ENCODE data around the gene WDFY4. TPM values are rescaled to one million over a fixed set of nuclear protein-coding genes. Genes with fewer than 3 reads are reported as not detected.

Gene WDFY4
- total and polyA plus RNA-seq, 4 donors: 4.6 to 26.9 (median 13.5) TPM

- H3K27me3 ChIP-seq (ENCODE audit: control insufficient read depth in 3 of 3, insufficient read depth in 3 of 3, low read length in 2 of 3): no peaks in the 10 kb centered on the region
- no peak overlapping the region for H3K9ac ChIP-seq (ENCODE audit: insufficient read depth in 1 of 2, low read length in 2 of 2)
- peaks cover 0 to 4% (median 0%) of the 10 kb centered on the region in 5 donors for H3K4me1 ChIP-seq (ENCODE audit: control insufficient read depth in 5 of 5, insufficient read depth in 5 of 5, low read length in 5 of 5)
- H3K4me3 ChIP-seq: no peak overlapping the region
- DNase-seq (no peak), ATAC-seq (ENCODE audit: insufficient read depth, low FRiP score) (no peak)
- TF ChIP-seq CTCF (IDR thresholded peaks at IDR 0.05; ENCODE audit: control extremely low read depth, extremely low read depth): no peak
- peaks cover 0 to 2% (median 0%) of the 10 kb centered on the region in 4 donors for H3K9me3 ChIP-seq (ENCODE audit: control insufficient read depth in 4 of 4, insufficient read depth in 3 of 4, low read length in 3 of 4)
- H3K27ac ChIP-seq (ENCODE audit: low read depth in 1 of 2, low read length in 1 of 2): no peak overlapping the region
- no peaks in the 10 kb centered on the region for H3K36me3 ChIP-seq (ENCODE audit: control insufficient read depth in 4 of 4, insufficient read depth in 4 of 4, low read length in 4 of 4)
- WGBS, 2 donors: 89 to 98% methylated on average over 2 of the region's 2 CpGs
These were observed 220.2 kb downstream of the WDFY4 start for GRCh38 chr10:48904861-48905260.

GRCh38 chr10:48905311-48905710 lies 220.6 kb downstream of the WDFY4 start:
- no peak for DNase-seq
- no peak overlapping the region for H3K27ac ChIP-seq (ENCODE audit: low read depth in 1 of 2, low read length in 1 of 2)
- no peak overlapping the region for H3K9ac ChIP-seq (ENCODE audit: insufficient read depth in 1 of 2, low read length in 2 of 2)
- no peaks in the 10 kb centered on the region for H3K27me3 ChIP-seq (ENCODE audit: control insufficient read depth in 3 of 3, insufficient read depth in 3 of 3, low read length in 2 of 3)
- no peak overlapping the region for H3K4me3 ChIP-seq
- H3K36me3 ChIP-seq (ENCODE audit: control insufficient read depth in 4 of 4, insufficient read depth in 4 of 4, low read length in 4 of 4): no peaks in the 10 kb centered on the region
- H3K9me3 ChIP-seq (ENCODE audit: control insufficient read depth in 4 of 4, insufficient read depth in 3 of 4, low read length in 3 of 4): peaks cover 0 to 2% (median 0%) of the 10 kb centered on the region in 4 donors
- no peak for TF ChIP-seq CTCF (IDR thresholded peaks at IDR 0.05; ENCODE audit: control extremely low read depth, extremely low read depth)
- no peak for ATAC-seq (ENCODE audit: insufficient read depth, low FRiP score)
- peaks cover 0 to 3% (median 0%) of the 10 kb centered on the region in 5 donors for H3K4me1 ChIP-seq (ENCODE audit: control insufficient read depth in 5 of 5, insufficient read depth in 5 of 5, low read length in 5 of 5)
- WGBS, 2 donors: 89 to 97% methylated on average over 2 of the region's 2 CpGs

- Histone ChIP-seq H3K27ac (ENCODE audit: low read depth in 1 of 2, low read length in 1 of 2) (no peak overlapping the region), H3K27me3 (ENCODE audit: control insufficient read depth in 3 of 3, insufficient read depth in 3 of 3, low read length in 2 of 3) (no peaks in the 10 kb centered on the region), H3K9me3 (ENCODE audit: control insufficient read depth in 4 of 4, insufficient read depth in 3 of 4, low read length in 3 of 4) (peaks cover 0 to 2% (median 0%) of the 10 kb centered on the region in 4 donors), H3K4me1 (ENCODE audit: control insufficient read depth in 5 of 5, insufficient read depth in 5 of 5, low read length in 5 of 5) (peaks cover 0 to 2% (median 0%) of the 10 kb centered on the region in 5 donors), H3K36me3 (ENCODE audit: control insufficient read depth in 4 of 4, insufficient read depth in 4 of 4, low read length in 4 of 4) (no peaks in the 10 kb centered on the region), H3K4me3 (no peak overlapping the region), H3K9ac (ENCODE audit: insufficient read depth in 1 of 2, low read length in 2 of 2) (no peak overlapping the region)
- no peak for TF ChIP-seq CTCF (IDR thresholded peaks at IDR 0.05; ENCODE audit: control extremely low read depth, extremely low read depth)
- WGBS, 2 donors: 84 to 96% methylated on average over 2 of the region's 2 CpGs
- no peak for DNase-seq
- ATAC-seq (ENCODE audit: insufficient read depth, low FRiP score): no peak
These were observed 222.2 kb downstream of the WDFY4 start for GRCh38 chr10:48906841-48907240.

- no peaks in the 10 kb centered on the region for H3K9me3 ChIP-seq (ENCODE audit: control insufficient read depth in 4 of 4, insufficient read depth in 3 of 4, low read length in 3 of 4)
- no peak for TF ChIP-seq CTCF (IDR thresholded peaks at IDR 0.05; ENCODE audit: control extremely low read depth, extremely low read depth)
- H3K9ac ChIP-seq (ENCODE audit: insufficient read depth in 1 of 2, low read length in 2 of 2): no peak overlapping the region
- peaks cover 0 to 2% (median 0%) of the 10 kb centered on the region in 5 donors for H3K4me1 ChIP-seq (ENCODE audit: control insufficient read depth in 5 of 5, insufficient read depth in 5 of 5, low read length in 5 of 5)
- H3K36me3 ChIP-seq (ENCODE audit: control insufficient read depth in 4 of 4, insufficient read depth in 4 of 4, low read length in 4 of 4): no peaks in the 10 kb centered on the region
- DNase-seq: no peak
- no peak overlapping the region for H3K4me3 ChIP-seq
- no peak for ATAC-seq (ENCODE audit: insufficient read depth, low FRiP score)
- no peaks in the 10 kb centered on the region for H3K27me3 ChIP-seq (ENCODE audit: control insufficient read depth in 3 of 3, insufficient read depth in 3 of 3, low read length in 2 of 3)
- no peak overlapping the region for H3K27ac ChIP-seq (ENCODE audit: low read depth in 1 of 2, low read length in 1 of 2)
- WGBS, 2 donors: 88 to 90% methylated on average over 4 of the region's 4 CpGs
These were observed 223.1 kb downstream of the WDFY4 start for GRCh38 chr10:48907730-48908129.

All from lung (tissue), 12 donors.